Uterus (tissue), 2 donors: ENCODE results near the gene SARDH.

Experiments
- CTCF ChIP-seq, 4 experiments: fragments of 200-600 bp in 2 of 4; fragments of 450-650 bp in 2 of 4; sonication (generic) in 2 of 4; IDR thresholded peaks; one replicate each; pipeline ENCODE4 v1.5.1; 2016 to 2019; ENCODE audit warnings: antibody characterized with exemption in 4 of 4, mild to moderate bottlenecking in 2 of 4, moderate library complexity in 1 of 4
- POLR2A ChIP-seq, 2 donors: fragments of 450-650 bp; IDR thresholded peaks; one replicate each; pipeline ENCODE4 v1.6.1; 2016; ENCODE audit warnings: antibody characterized with exemption in 2 of 2, mild to moderate bottlenecking in 1 of 2, moderate library complexity in 1 of 2

DNA sequence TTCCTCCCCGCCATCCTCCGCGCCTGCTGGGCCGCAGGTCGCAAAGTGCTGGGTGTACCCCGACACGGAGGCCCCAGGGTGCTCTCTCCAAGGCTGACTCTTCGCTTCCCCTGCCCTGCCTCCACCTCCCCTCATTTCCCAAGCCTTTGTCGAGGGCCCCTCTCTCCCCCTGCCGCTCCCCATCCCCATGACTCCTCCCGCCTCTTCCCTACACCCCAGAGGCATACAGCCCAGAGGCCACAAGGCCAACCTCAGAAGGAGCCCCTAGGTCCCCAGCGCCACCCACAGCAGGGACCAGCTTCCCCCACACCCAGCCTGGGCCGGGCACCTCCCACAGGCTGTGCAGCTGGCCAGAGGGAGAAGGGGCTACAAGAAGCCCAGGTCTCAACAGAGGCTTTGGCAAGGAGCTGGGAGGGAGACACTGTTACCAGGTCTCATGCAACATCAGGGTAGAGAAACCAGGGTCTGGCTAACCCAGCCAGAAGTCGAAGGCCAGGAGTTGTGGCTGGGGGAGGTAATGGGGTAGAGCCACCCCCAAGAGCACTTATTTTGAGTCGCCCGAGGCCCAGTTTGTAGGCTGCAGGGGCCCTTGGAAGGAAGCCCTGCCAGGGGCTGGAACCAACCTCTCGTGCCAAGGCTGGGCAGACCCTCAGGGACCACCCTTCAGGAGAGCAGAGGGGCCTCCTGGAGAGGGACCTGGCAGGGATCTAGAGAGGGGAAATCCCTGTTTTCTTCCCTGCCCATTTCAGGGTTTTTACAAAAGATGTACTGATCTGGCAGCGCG lies 24.5 kb upstream of the SARDH start:
- TF ChIP-seq CTCF (IDR thresholded peaks at IDR 0.05) (no peak), POLR2A (IDR thresholded peaks at IDR 0.05) (no peak)
